Measurements from ENCODE around the gene ATP7B.

- no peak for TF ChIP-seq CTCF (IDR thresholded peaks at IDR 0.05)
- TF ChIP-seq POLR2AphosphoS5 (IDR thresholded peaks at IDR 0.05), result no peak
- TF ChIP-seq POLR2A (IDR thresholded peaks at IDR 0.05), result no peak
These were observed 29.9 kb downstream of the ATP7B start for GRCh38 chr13:51981355-51981754.

All from gastroesophageal sphincter (tissue), 3 donors.